ENCODE data around the gene SLC46A2.

Gene SLC46A2

DNA sequence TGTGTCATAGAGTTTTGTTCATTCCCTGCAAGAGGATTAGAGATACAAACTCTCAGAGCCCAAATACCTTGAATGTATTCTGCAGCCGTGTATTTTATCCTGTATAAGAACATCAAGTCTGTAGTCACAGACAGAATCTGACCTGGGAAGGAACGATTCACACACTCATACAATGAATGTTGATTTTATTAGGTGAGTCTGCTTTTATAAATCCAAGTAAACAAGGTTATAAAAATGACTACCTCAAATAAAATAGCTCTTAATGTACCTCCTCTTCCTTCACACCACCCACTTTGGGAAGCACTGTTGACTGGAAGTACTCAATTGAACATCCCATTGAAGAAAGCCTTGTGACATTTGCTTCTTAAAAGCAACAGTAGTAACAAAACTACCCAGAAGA is 11.9 kb downstream of the SLC46A2 start:
- no peak overlapping the region for H3K4me3 ChIP-seq (ENCODE audit: low read depth, low read length)
- DNase-seq (ENCODE audit: low read depth): no peak
- TF ChIP-seq, protein P1, sequence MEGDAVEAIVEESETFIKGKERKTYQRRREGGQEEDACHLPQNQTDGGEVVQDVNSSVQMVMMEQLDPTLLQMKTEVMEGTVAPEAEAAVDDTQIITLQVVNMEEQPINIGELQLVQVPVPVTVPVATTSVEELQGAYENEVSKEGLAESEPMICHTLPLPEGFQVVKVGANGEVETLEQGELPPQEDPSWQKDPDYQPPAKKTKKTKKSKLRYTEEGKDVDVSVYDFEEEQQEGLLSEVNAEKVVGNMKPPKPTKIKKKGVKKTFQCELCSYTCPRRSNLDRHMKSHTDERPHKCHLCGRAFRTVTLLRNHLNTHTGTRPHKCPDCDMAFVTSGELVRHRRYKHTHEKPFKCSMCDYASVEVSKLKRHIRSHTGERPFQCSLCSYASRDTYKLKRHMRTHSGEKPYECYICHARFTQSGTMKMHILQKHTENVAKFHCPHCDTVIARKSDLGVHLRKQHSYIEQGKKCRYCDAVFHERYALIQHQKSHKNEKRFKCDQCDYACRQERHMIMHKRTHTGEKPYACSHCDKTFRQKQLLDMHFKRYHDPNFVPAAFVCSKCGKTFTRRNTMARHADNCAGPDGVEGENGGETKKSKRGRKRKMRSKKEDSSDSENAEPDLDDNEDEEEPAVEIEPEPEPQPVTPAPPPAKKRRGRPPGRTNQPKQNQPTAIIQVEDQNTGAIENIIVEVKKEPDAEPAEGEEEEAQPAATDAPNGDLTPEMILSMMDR (IDR thresholded peaks at IDR 0.05; ENCODE audit: low read depth, low read length, missing control alignments): no peak

DNA sequence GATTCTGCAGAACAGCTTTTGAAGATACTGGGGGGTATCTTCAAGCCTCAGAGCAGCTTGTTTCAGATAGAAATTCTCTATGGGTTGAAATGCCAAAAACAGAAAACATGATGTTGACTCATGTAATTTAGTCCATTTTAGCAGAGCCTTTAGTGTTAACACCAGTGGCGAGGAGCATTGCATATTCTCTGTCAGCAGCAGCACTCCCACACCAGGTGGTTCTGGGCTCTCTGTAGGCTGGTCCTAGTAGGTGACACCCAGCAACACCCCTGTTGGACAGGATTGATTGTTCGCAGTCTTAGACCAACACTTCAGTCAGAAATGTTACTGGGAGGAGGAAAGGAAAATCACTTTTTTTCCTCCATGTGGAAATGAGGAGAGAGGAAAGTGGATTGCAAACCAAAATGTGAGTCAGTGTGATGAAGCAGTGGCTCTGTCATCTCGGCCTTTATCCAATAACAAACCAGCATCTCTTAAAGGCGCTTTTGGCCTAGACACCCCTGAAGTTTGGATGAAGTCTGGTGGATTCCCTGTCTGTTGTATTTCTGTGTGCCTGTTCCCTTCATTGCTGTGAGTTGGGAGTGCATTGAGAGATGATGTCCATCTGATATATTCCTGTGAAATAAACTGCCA is 16.8 kb downstream of the SLC46A2 start:
- TF ChIP-seq, protein P1 (IDR thresholded peaks at IDR 0.05; ENCODE audit: low read depth, low read length, missing control alignments): no peak
- H3K4me3 ChIP-seq (ENCODE audit: low read depth, low read length): no peak overlapping the region
- DNase-seq (ENCODE audit: low read depth): no peak

DNA sequence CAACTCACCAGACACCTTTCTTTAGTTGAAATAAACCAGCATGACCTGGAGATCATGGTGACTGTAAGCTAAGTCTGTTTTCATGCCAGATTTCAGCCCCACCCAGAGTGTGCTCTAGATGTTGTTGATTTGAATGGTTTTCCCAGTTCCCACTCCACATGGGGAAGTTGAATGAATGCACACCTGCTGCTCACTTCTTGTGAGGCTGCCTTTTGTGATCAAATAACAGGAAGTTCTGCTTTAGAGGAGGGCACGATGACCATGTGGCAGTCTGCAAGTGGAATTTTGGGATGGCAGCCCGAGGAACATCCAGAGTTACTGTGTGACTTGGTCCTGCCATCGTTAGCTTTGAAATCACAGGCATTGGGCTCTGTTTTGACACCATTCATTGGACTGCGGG is 18.7 kb downstream of the SLC46A2 start:
- TF ChIP-seq, protein P1 (IDR thresholded peaks at IDR 0.05; ENCODE audit: low read depth, low read length, missing control alignments): no peak
- no peak for DNase-seq (ENCODE audit: low read depth)
- no peak overlapping the region for H3K4me3 ChIP-seq (ENCODE audit: low read depth, low read length)

DNA sequence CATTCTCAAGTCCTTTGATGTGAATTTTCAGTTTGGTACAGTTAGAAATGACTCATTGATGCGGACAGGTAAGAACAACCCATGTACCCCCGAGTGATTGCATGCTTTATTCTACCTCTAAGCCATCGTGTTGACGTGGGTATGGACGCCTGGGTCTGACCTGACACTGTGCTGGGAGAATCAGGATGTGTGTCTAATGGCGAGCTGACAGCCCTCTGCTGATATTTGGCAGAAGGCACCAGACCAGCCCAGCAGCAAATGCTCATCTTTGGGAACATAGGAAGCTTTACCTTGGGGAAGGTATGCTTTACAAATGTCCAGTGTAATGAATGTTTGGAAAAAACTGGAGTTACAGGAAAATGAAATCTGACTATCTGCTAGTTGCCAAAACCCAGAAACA is 20.1 kb downstream of the SLC46A2 start:
- no peak for DNase-seq (ENCODE audit: low read depth)
- TF ChIP-seq, protein P1 (IDR thresholded peaks at IDR 0.05; ENCODE audit: low read depth, low read length, missing control alignments): no peak

DNA sequence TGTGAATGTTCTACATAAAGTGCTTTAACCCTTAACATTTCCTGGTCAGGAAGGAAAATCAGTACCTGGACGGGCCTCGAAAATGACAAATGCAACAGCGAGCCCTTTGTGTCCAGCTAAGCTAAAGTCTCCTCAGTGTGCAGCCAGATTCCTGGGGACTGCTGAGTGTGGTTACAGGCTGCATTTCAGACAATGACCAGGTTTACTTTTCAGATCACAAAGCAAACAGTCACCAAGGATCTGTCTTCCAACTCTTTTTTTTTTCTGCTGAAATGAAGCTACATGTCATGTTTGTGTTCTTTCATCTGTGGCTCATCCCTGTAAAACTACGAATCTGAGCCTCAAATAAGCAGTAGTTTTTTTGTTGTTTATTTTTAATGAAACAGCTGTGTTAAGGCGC is 20.8 kb downstream of the SLC46A2 start:
- DNase-seq (ENCODE audit: low read depth): no peak
- TF ChIP-seq, protein P1 (IDR thresholded peaks at IDR 0.05; ENCODE audit: low read depth, low read length, missing control alignments): no peak
- no peak overlapping the region for H3K4me3 ChIP-seq (ENCODE audit: low read depth, low read length)

More for the DNA sequence above, 20.1 kb downstream of the SLC46A2 start:
- H3K4me3 ChIP-seq (ENCODE audit: low read depth, low read length): no peak overlapping the region

DNA sequence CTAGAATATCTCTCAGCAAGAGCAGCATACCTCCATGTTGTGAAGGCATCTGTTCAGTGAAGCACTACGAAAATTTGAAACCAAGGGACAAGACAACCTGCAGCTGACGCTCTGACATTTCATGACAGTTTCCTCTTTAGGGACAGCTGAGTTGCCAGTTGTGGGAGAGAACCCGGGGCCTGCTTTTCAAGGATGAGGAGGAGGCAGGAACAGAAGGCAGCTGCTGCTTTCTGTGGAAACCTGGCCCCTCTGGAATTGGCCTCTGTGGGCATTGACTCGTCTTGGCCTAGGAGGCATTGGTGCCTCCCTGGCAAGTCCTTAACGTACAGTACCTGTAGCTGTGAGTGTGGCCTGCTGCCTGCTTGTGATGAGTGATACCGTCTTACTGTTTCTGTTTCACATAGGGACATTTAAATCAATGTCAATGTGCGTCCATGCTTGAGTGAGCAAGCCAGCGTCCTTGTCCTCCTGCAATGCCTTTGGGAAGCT is 21.6 kb downstream of the SLC46A2 start:
- TF ChIP-seq, protein P1 (IDR thresholded peaks at IDR 0.05; ENCODE audit: low read depth, low read length, missing control alignments): no peak
- no peak overlapping the region for H3K4me3 ChIP-seq (ENCODE audit: low read depth, low read length)
- no peak for DNase-seq (ENCODE audit: low read depth)

DNA sequence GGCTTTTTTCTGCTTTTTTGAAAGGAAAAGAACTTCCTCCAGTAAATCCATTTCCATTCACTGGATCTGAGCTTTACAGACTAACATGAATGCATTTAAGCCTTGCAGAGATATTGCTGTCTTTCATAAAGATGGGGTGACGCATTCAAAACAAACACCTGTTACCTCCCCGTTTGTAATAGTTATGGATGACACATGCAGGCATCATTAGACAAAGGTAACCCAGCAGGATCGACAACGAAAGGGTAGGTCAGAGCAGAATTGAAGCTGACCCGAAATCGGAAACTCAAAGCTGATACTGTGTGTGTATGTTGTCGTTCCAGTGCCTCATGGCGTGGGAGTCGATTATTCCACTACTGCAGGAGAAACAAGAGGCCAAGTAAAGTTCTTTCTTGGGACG is 22.2 kb downstream of the SLC46A2 start:
- TF ChIP-seq, protein P1 (IDR thresholded peaks at IDR 0.05; ENCODE audit: low read depth, low read length, missing control alignments): no peak
- no peak overlapping the region for H3K4me3 ChIP-seq (ENCODE audit: low read depth, low read length)
- no peak for DNase-seq (ENCODE audit: low read depth)

Measured in GM12864 (cell line).